ENCODE results near the gene ADGRD1.

The ADGRD1 gene

GRCh38 chr12:131038159-131038558, 84.5 kb downstream of the ADGRD1 start:
- no peak for ATAC-seq
- TF ChIP-seq BACH2 (CRISPR knock-in tag; IDR thresholded peaks at IDR 0.05; ENCODE audit: borderline replicate concordance) (no peak), ZNF8 (CRISPR knock-in tag; IDR thresholded peaks at IDR 0.05) (no peak), TOX (CRISPR knock-in tag; IDR thresholded peaks at IDR 0.05; ENCODE audit: borderline replicate concordance) (no peak), ZNF565 (CRISPR knock-in tag; conservative IDR thresholded peaks at IDR 0.05; ENCODE audit: low read depth) (no peak), TCF4 (CRISPR knock-in tag; IDR thresholded peaks at IDR 0.05; ENCODE audit: borderline replicate concordance) (no peak), ZFP3 (CRISPR knock-in tag; IDR thresholded peaks at IDR 0.05) (no peak), TSHZ2 (CRISPR knock-in tag; IDR thresholded peaks at IDR 0.05) (no peak), ARNTL (CRISPR knock-in tag; IDR thresholded peaks at IDR 0.05; ENCODE audit: borderline replicate concordance, low read depth) (no peak), ZNF70 (CRISPR knock-in tag; IDR thresholded peaks at IDR 0.05) (no peak), PPARA (CRISPR knock-in tag; IDR thresholded peaks at IDR 0.05; ENCODE audit: borderline replicate concordance) (no peak), CSDC2 (CRISPR knock-in tag; IDR thresholded peaks at IDR 0.05) (no peak), ZFP30 (CRISPR knock-in tag; IDR thresholded peaks at IDR 0.05) (no peak), GLIS3 (CRISPR knock-in tag; IDR thresholded peaks at IDR 0.05) (no peak), CSRNP3 (CRISPR knock-in tag; IDR thresholded peaks at IDR 0.05) (no peak), ESRRG (CRISPR knock-in tag; IDR thresholded peaks at IDR 0.05) (no peak), OSR1 (CRISPR knock-in tag; IDR thresholded peaks at IDR 0.05) (no peak), SNAI2 (CRISPR knock-in tag; IDR thresholded peaks at IDR 0.05) (no peak)

- ATAC-seq = no peak
- TF ChIP-seq POU6F1 (CRISPR knock-in tag; IDR thresholded peaks at IDR 0.05; ENCODE audit: borderline replicate concordance, low read depth) (no peak), TOX (CRISPR knock-in tag; IDR thresholded peaks at IDR 0.05; ENCODE audit: borderline replicate concordance) (no peak)
Measured at GRCh38 chr12:131038961-131039950, 85.5 kb downstream of the ADGRD1 start.

- ATAC-seq = no peak
- no peak for TF ChIP-seq BACH2 (CRISPR knock-in tag; IDR thresholded peaks at IDR 0.05; ENCODE audit: borderline replicate concordance)
- no peak for TF ChIP-seq ZNF565 (CRISPR knock-in tag; conservative IDR thresholded peaks at IDR 0.05; ENCODE audit: low read depth)
- TF ChIP-seq ARNTL (CRISPR knock-in tag; IDR thresholded peaks at IDR 0.05; ENCODE audit: borderline replicate concordance, low read depth) = no peak
- no peak for TF ChIP-seq TCF4 (CRISPR knock-in tag; IDR thresholded peaks at IDR 0.05; ENCODE audit: borderline replicate concordance)
- no peak for TF ChIP-seq POU6F1 (CRISPR knock-in tag; IDR thresholded peaks at IDR 0.05; ENCODE audit: borderline replicate concordance, low read depth)
- no peak for TF ChIP-seq ZNF70 (CRISPR knock-in tag; IDR thresholded peaks at IDR 0.05)
- TF ChIP-seq OSR1 (CRISPR knock-in tag; IDR thresholded peaks at IDR 0.05) = no peak
- no peak for TF ChIP-seq CREB5 (CRISPR knock-in tag; IDR thresholded peaks at IDR 0.05; ENCODE audit: low read depth)
- TF ChIP-seq CSDC2 (CRISPR knock-in tag; IDR thresholded peaks at IDR 0.05) = no peak
- TF ChIP-seq TSHZ2 (CRISPR knock-in tag; IDR thresholded peaks at IDR 0.05) = no peak
- TF ChIP-seq RARB (CRISPR knock-in tag; IDR thresholded peaks at IDR 0.05) = no peak
- no peak for TF ChIP-seq PATZ1 (CRISPR knock-in tag; IDR thresholded peaks at IDR 0.05; ENCODE audit: borderline replicate concordance)
Measured at GRCh38 chr12:131040491-131040890, 86.8 kb downstream of the ADGRD1 start.
